Adrenal gland (tissue), 12 donors: ENCODE data around the gene SF3B3. TPM values are rescaled to one million over a fixed set of nuclear protein-coding genes. Genes with fewer than 3 reads are reported as not detected.
"Not testable (repeated sequence)": the region's sequence is repeated elsewhere in the genome, so short reads cannot be mapped to it uniquely, and the experiment has no call there.

ENCODE experiments used
- DNase-seq, 7 donors: peaks; one replicate each; pipeline ENCODE4 v3.0.0-alpha.2; 2019 to 2020
- H3K27ac ChIP-seq, 5 donors: fragments of 200-600 bp; sonication (generic) in 4 of 5; 1 replicate in 3 of 5; 2 replicates in 2 of 5; pipeline versions ENCODE4 v1.5.1 to v1.8.0; 2016 to 2020; ENCODE audit warnings: mild to moderate bottlenecking in 1 of 5
- H3K27me3 ChIP-seq: fragments of 200-600 bp; 2 replicates; pipeline ENCODE4 v1.8.0; 2021
- H3K36me3 ChIP-seq, 2 donors: fragments of 200-600 bp; replicated peaks in 1 of 2; 1 replicate in 1 of 2; 2 replicates in 1 of 2; pipeline versions ENCODE4 v1.5.1 to v1.8.0; 2018 to 2022
- H3K4me1 ChIP-seq, 2 donors: fragments of 200-600 bp; replicated peaks in 1 of 2; 1 replicate in 1 of 2; 2 replicates in 1 of 2; pipeline versions ENCODE4 v1.5.1 to v1.8.0; 2018 to 2021
- H3K4me3 ChIP-seq, 4 donors: fragments of 200-600 bp; sonication (generic) in 3 of 4; one replicate each; pipeline ENCODE4 v1.5.1; 2016 to 2018
- H3K9me3 ChIP-seq, 3 donors: fragments of 200-600 bp; sonication (generic) in 1 of 3; replicated peaks in 1 of 3; 1 replicate in 2 of 3; 2 replicates in 1 of 3; pipeline versions ENCODE4 v1.5.1 to v1.8.0; 2016 to 2021
- CTCF ChIP-seq, 6 experiments: fragments of 450-650 bp in 4 of 6; fragments of 200-600 bp in 2 of 6; sonication (generic) in 1 of 6; IDR thresholded peaks; 1 replicate in 5 of 6; 2 replicates in 1 of 6; pipeline versions ENCODE4 v1.5.1 to v1.8.0; 2016 to 2021; ENCODE audit warnings: antibody characterized with exemption in 6 of 6, mild to moderate bottlenecking in 2 of 6, moderate library complexity in 1 of 6
- POLR2A ChIP-seq, 2 donors: fragments of 450-650 bp; IDR thresholded peaks; one replicate each; pipeline ENCODE4 v1.6.1; 2017; ENCODE audit warnings: antibody characterized with exemption in 2 of 2, mild to moderate bottlenecking in 2 of 2, moderate library complexity in 1 of 2
- WGBS, 4 donors: extraction: QIAGEN DNeasy Blood & Tissue Kit in 2 of 4; methylation state at CpG; one replicate each; pipeline versions ENCODE4 v1.1.5 to v1.1.7; 2013 to 2017; 5-methylcytosine and 5-hydroxymethylcytosine counted together
- intact Hi-C, 2 donors: fragments of 100-400 bp; cut with DNase I; formaldehyde crosslinking; loops; one replicate each; pipeline versions ENCODE4 v1.14.1 to v1.15.0; 2022 to 2023
- polyA plus RNA-seq, 3 donors: library from polyadenylated mRNA; stranded (reverse); fragments of 200-250 nt in 2 of 3; fragments of 350-450 nt in 1 of 3; fragmentation: Illumina TruSeq in 1 of 3; extraction: RNeasy Lipid Tissue Mini Kit (QIAGEN cat#74804) in 1 of 3; gene quantifications; one replicate each; pipeline ENCODE4 v1.2.3, GENCODE V29; 2013 to 2014
- total RNA-seq, 9 donors: library from RNA; depleted of rRNA in 4 of 9; stranded (reverse); fragments of >200 nt in 4 of 9; fragments of 120-200 nt in 1 of 9; fragmentation: NEBNext Ultra II Directional in 1 of 9; extraction: Animal tissue kit (Norgen Biotek cat#: 25700) in 1 of 9; gene quantifications; one replicate each; pipeline versions ENCODE4 v1.1.0 to v1.2.4, GENCODE V29; 2013 to 2023
- donor health status: healthy with polysubstance abuse.
- donor health status: Bipolar disorder and iron deficiency.
- donor health status: DM: yes; HTN: yes; CAD: no.
- donor health status: DM: no; HTN: no; CAD: no.
- donor health status: DM: no; HTN: no; CAD: no.
- donor health status: DM: yes; HTN: yes; CAD: no.

SF3B3 gene
- total and polyA plus RNA-seq, 12 donors: 66.2 to 242 (median 139) TPM

GRCh38 chr16:70582280-70582978 lies 58.8 kb downstream of the SF3B3 start:
- H3K27ac ChIP-seq: peak overlapping the region in 2 of 5 donors; percentile 31 to 45
- H3K4me3 ChIP-seq: no peak overlapping the region
- TF ChIP-seq POLR2A (IDR thresholded peaks at IDR 0.05): no peak
- peak in 2 of 6 experiments; percentile 17 to 26 for TF ChIP-seq CTCF (IDR thresholded peaks at IDR 0.05)
- H3K4me1 ChIP-seq: peaks cover 11 to 25% of the 10 kb centered on the region in 2 donors
- 43 to 83% (median 73%) methylated on average over 3 to 11 of the region's 11 CpGs for WGBS, 4 donors
- intact Hi-C loops: no loop called here
- no peaks in the 10 kb centered on the region for H3K36me3 ChIP-seq
- no peaks in the 10 kb centered on the region for H3K27me3 ChIP-seq
- no peaks in the 10 kb centered on the region for H3K9me3 ChIP-seq
- peak in 1 of 7 donors; percentile 41 for DNase-seq

DNA sequence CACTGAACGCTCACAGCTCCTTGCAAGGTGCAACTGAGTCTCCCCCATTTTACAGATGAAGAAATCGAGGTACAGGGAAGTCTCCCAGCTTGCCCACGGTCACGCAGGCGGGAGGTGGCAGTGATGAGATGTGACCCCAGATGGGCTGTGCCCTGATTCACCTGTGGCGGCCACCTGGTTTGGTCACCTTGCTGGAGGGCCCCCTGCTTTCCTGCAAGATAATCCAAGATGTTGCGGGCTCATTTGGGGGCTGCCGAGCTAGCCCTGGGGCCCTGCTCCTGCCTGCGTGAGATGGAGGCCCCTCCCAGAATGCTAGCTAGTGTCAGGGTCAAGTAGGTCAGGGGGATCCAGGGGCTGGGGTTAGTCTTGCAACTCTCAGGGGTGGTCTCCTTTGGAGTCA lies 63.1 kb downstream of the SF3B3 start:
- H3K4me1 ChIP-seq: peaks cover 27 to 55% of the 10 kb centered on the region in 2 donors
- no peaks in the 10 kb centered on the region for H3K27me3 ChIP-seq
- TF ChIP-seq CTCF (IDR thresholded peaks at IDR 0.05) (no peak), POLR2A (IDR thresholded peaks at IDR 0.05) (no peak)
- H3K27ac ChIP-seq: no peak overlapping the region
- no peak for DNase-seq
- intact Hi-C loops: no loop called here
- no peaks in the 10 kb centered on the region for H3K36me3 ChIP-seq
- WGBS, 4 donors: 96 to 99% (median 97%) methylated on average over 5 to 9 of the region's 9 CpGs
- no peaks in the 10 kb centered on the region for H3K9me3 ChIP-seq
- no peak overlapping the region for H3K4me3 ChIP-seq

DNA sequence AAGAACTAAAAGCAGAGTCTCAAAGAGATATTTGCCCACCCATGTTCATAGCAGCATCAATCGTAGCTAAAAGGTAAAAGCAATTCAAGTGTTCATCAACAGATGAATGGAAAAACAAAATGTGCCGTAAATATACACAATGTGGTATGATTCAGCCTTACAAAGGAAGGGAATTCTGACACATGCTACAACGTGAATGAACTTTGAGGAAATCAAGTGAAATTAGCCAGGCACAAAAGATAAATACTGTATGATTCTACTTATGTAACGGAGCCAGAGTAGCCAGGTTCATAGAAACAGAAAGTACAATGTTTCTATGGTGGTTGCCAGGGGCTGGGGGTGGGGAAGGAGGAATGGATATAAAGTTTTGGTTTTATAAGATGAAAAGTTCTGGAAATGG lies 64.9 kb downstream of the SF3B3 start:
- intact Hi-C loops: no loop called here
- Histone ChIP-seq H3K4me3 (no peak overlapping the region), H3K27me3 (no peaks in the 10 kb centered on the region), H3K4me1 (peaks cover 28 to 57% of the 10 kb centered on the region in 2 donors), H3K9me3 (no peaks in the 10 kb centered on the region), H3K36me3 (no peaks in the 10 kb centered on the region), H3K27ac (peak overlapping the region in 3 of 5 donors; percentile 37 to 89 (median 50))
- WGBS, 4 donors: 28 to 41% (median 34%) methylated on average over 4 of the region's 4 CpGs
- no peak for TF ChIP-seq CTCF (IDR thresholded peaks at IDR 0.05)
- TF ChIP-seq POLR2A (IDR thresholded peaks at IDR 0.05): no peak
- no peak for DNase-seq

GRCh38 chr16:70589416-70589815 lies 65.8 kb downstream of the SF3B3 start:
- 88 to 93% (median 91%) methylated on average over 3 of the region's 3 CpGs for WGBS, 4 donors
- H3K27me3 ChIP-seq, H3K4me3 ChIP-seq, H3K36me3 ChIP-seq, DNase-seq, H3K9me3 ChIP-seq, intact Hi-C loops: not testable (repeated sequence)
- H3K4me1 ChIP-seq: peaks cover 28 to 57% of the 10 kb centered on the region in 2 donors
- peak overlapping the region in 3 of 5 donors; percentile 83 to 89 (median 87) for H3K27ac ChIP-seq
